Stimulated activated naive CD8-positive, alpha-beta T cell treated with anti-CD3 and anti-CD28 coated beads, Interleukin-15, Interleukin-2, amounts not matched to agents 100 ng/mL and 50 ng/mL, for 24 hours (primary cell): ENCODE data around the gene TAF6.
A peak's percentile ranks its signal among the peaks of the same experiment; 100 is the strongest.

Experiments used
- H3K27ac Mint-ChIP-seq: one replicate; pipeline ENCODE4 v1.8.0; 2021; ENCODE audit warnings: mild to moderate bottlenecking, mixed read lengths
- H3K27me3 Mint-ChIP-seq: one replicate; pipeline ENCODE4 v1.8.0; 2021; ENCODE audit warnings: mixed read lengths
- H3K36me3 Mint-ChIP-seq: one replicate; pipeline ENCODE4 v1.8.0; 2021; ENCODE audit warnings: low read depth, mixed read lengths
- H3K4me1 Mint-ChIP-seq: one replicate; pipeline ENCODE4 v1.8.0; 2021; ENCODE audit warnings: low read depth, mixed read lengths
- H3K4me3 Mint-ChIP-seq: one replicate; pipeline ENCODE4 v1.8.0; 2021; ENCODE audit warnings: mild to moderate bottlenecking, mixed read lengths
- H3K9me3 Mint-ChIP-seq: one replicate; pipeline ENCODE4 v1.8.0; 2021; ENCODE audit warnings: mixed read lengths

The TAF6 gene

GRCh38 chr7:100118388-100119071 is 628 bp downstream of the TAF6 start:
- H3K27me3 Mint-ChIP-seq, result no peaks in the 10 kb centered on the region
- H3K36me3 Mint-ChIP-seq, result peaks cover 8% of the 10 kb centered on the region
- no peaks in the 10 kb centered on the region for H3K9me3 Mint-ChIP-seq
- peak overlapping the region; percentile 96 for H3K4me3 Mint-ChIP-seq
- peak overlapping the region; percentile 98 for H3K27ac Mint-ChIP-seq
- peaks cover 24% of the 10 kb centered on the region for H3K4me1 Mint-ChIP-seq

GRCh38 chr7:100115026-100115425 is 4.1 kb downstream of the TAF6 start:
- Mint-ChIP-seq H3K27me3 (no peaks in the 10 kb centered on the region), H3K4me1 (peaks cover 17% of the 10 kb centered on the region), H3K27ac (no peak overlapping the region), H3K4me3 (no peak overlapping the region), H3K9me3 (no peaks in the 10 kb centered on the region), H3K36me3 (peaks cover 24% of the 10 kb centered on the region)

GRCh38 chr7:100111914-100112313 is 7.2 kb downstream of the TAF6 start:
- Mint-ChIP-seq H3K4me3 (no peak overlapping the region), H3K27ac (no peak overlapping the region), H3K4me1 (no peaks in the 10 kb centered on the region), H3K9me3 (no peaks in the 10 kb centered on the region), H3K36me3 (peaks cover 38% of the 10 kb centered on the region), H3K27me3 (no peaks in the 10 kb centered on the region)

GRCh38 chr7:100111156-100111555 is 8.0 kb downstream of the TAF6 start:
- no peaks in the 10 kb centered on the region for H3K27me3 Mint-ChIP-seq
- H3K9me3 Mint-ChIP-seq, result no peaks in the 10 kb centered on the region
- H3K4me1 Mint-ChIP-seq, result no peaks in the 10 kb centered on the region
- peaks cover 38% of the 10 kb centered on the region for H3K36me3 Mint-ChIP-seq
- H3K27ac Mint-ChIP-seq, result no peak overlapping the region
- no peak overlapping the region for H3K4me3 Mint-ChIP-seq

- Mint-ChIP-seq H3K36me3 (peaks cover 39% of the 10 kb centered on the region), H3K27ac (no peak overlapping the region), H3K4me3 (no peak overlapping the region), H3K9me3 (no peaks in the 10 kb centered on the region), H3K27me3 (no peaks in the 10 kb centered on the region), H3K4me1 (no peaks in the 10 kb centered on the region)
Measured at GRCh38 chr7:100109521-100110163, 9.5 kb downstream of the TAF6 start.

- Mint-ChIP-seq H3K4me1 (peaks cover 5% of the 10 kb centered on the region), H3K4me3 (no peak overlapping the region), H3K36me3 (peaks cover 44% of the 10 kb centered on the region), H3K9me3 (no peaks in the 10 kb centered on the region), H3K27me3 (no peaks in the 10 kb centered on the region), H3K27ac (no peak overlapping the region)
Measured at GRCh38 chr7:100107890-100108289, 11.3 kb downstream of the TAF6 start.

- Mint-ChIP-seq H3K4me1 (peaks cover 10% of the 10 kb centered on the region), H3K9me3 (no peaks in the 10 kb centered on the region), H3K4me3 (no peak overlapping the region), H3K27ac (no peak overlapping the region), H3K36me3 (peaks cover 40% of the 10 kb centered on the region), H3K27me3 (no peaks in the 10 kb centered on the region)
Measured at GRCh38 chr7:100107125-100107737, 11.9 kb downstream of the TAF6 start.

GRCh38 chr7:100106633-100107032 is 12.5 kb downstream of the TAF6 start:
- Mint-ChIP-seq H3K36me3 (peaks cover 39% of the 10 kb centered on the region), H3K27ac (no peak overlapping the region), H3K9me3 (no peaks in the 10 kb centered on the region), H3K4me3 (no peak overlapping the region), H3K4me1 (peaks cover 10% of the 10 kb centered on the region), H3K27me3 (no peaks in the 10 kb centered on the region)

- peaks cover 11% of the 10 kb centered on the region for H3K4me1 Mint-ChIP-seq
- H3K27ac Mint-ChIP-seq, result no peak overlapping the region
- no peak overlapping the region for H3K4me3 Mint-ChIP-seq
- H3K27me3 Mint-ChIP-seq, result no peaks in the 10 kb centered on the region
- H3K9me3 Mint-ChIP-seq, result no peaks in the 10 kb centered on the region
- H3K36me3 Mint-ChIP-seq, result peaks cover 37% of the 10 kb centered on the region
Measured at GRCh38 chr7:100105534-100105933, 13.6 kb downstream of the TAF6 start.

GRCh38 chr7:100102950-100103840 is 16.0 kb downstream of the TAF6 start:
- Mint-ChIP-seq H3K4me3 (peak overlapping the region; percentile 89), H3K4me1 (peaks cover 34% of the 10 kb centered on the region), H3K9me3 (no peaks in the 10 kb centered on the region), H3K27me3 (no peaks in the 10 kb centered on the region), H3K27ac (peak overlapping the region; percentile 78), H3K36me3 (peaks cover 55% of the 10 kb centered on the region)

- H3K27me3 Mint-ChIP-seq, result no peaks in the 10 kb centered on the region
- H3K4me3 Mint-ChIP-seq, result peak within 1 kb of the TSS; percentile 89
- H3K4me1 Mint-ChIP-seq, result peaks cover 46% of the 10 kb centered on the region
- H3K9me3 Mint-ChIP-seq, result no peaks in the 10 kb centered on the region
- H3K27ac Mint-ChIP-seq, result peak within 1 kb of the TSS; percentile 96
- H3K36me3 Mint-ChIP-seq, result peaks cover 58% of the 10 kb centered on the region
Measured at GRCh38 chr7:100101016-100101862, 17.9 kb downstream of the TAF6 start, which contains the start of the genes AP4M1 and MCM7. Gene AP4M1 (plus strand): TSS chr7:100101643. CDS start chr7:100101715, 72 bp downstream. Gene MCM7 (minus strand): TSS chr7:100101397. CDS start chr7:100101294, 103 bp downstream.

- Mint-ChIP-seq H3K4me1 (peaks cover 51% of the 10 kb centered on the region), H3K36me3 (peaks cover 63% of the 10 kb centered on the region), H3K4me3 (peak overlapping the region; percentile 89), H3K27ac (peak overlapping the region; percentile 96), H3K27me3 (no peaks in the 10 kb centered on the region), H3K9me3 (no peaks in the 10 kb centered on the region)
Measured at GRCh38 chr7:100100420-100101015, 18.6 kb downstream of the TAF6 start.

GRCh38 chr7:100099452-100099851 is 19.7 kb downstream of the TAF6 start:
- Mint-ChIP-seq H3K27me3 (no peaks in the 10 kb centered on the region), H3K4me1 (peaks cover 55% of the 10 kb centered on the region), H3K36me3 (peaks cover 71% of the 10 kb centered on the region), H3K27ac (peak overlapping the region; percentile 96), H3K9me3 (no peaks in the 10 kb centered on the region), H3K4me3 (peak overlapping the region; percentile 89)
